Liver (tissue), 9 donors: ENCODE results near the gene DLG4. TPM values are rescaled to one million over a fixed set of nuclear protein-coding genes. Genes with fewer than 3 reads are reported as not detected.
A peak's percentile ranks its signal among the peaks of the same experiment; 100 is the strongest.

Experiments
- DNase-seq: peaks from one replicate; pipeline ENCODE4 v3.0.0-alpha.2; 2017; ENCODE audit warnings: low spot score
- H3K27ac ChIP-seq, 2 donors: one replicate each; pipeline ENCODE4 v1.7.0; 2013; ENCODE audit warnings: inconsistent platforms in 2 of 2, low read length in 2 of 2, control low read depth in 1 of 2, low read depth in 1 of 2, mild to moderate bottlenecking in 1 of 2
- H3K27me3 ChIP-seq, 4 donors: one replicate each; pipeline versions ENCODE4 v1.6.1 to v1.7.0; 2013; ENCODE audit warnings: low read length in 3 of 4, inconsistent platforms in 1 of 4, mild to moderate bottlenecking in 1 of 4, moderate library complexity in 1 of 4; ENCODE audit not compliant: control insufficient read depth in 4 of 4, insufficient read depth in 4 of 4
- H3K36me3 ChIP-seq, 4 donors: one replicate each; pipeline versions ENCODE4 v1.6.1 to v1.7.0; 2013; ENCODE audit warnings: low read length in 3 of 4, mild to moderate bottlenecking in 3 of 4, low read depth in 1 of 4, moderate library complexity in 1 of 4; ENCODE audit not compliant: control insufficient read depth in 4 of 4, insufficient read depth in 3 of 4
- H3K4me1 ChIP-seq, 4 donors: one replicate each; pipeline versions ENCODE4 v1.6.1 to v1.7.0; 2013; ENCODE audit warnings: low read length in 3 of 4, mild to moderate bottlenecking in 3 of 4, moderate library complexity in 1 of 4; ENCODE audit not compliant: control insufficient read depth in 4 of 4, insufficient read depth in 4 of 4
- H3K4me3 ChIP-seq, 3 donors: one replicate each; pipeline versions ENCODE4 v1.6.1 to v1.7.0; 2013; ENCODE audit warnings: low read length in 3 of 3, control low read depth in 1 of 3, low read depth in 1 of 3, mild to moderate bottlenecking in 1 of 3
- H3K9ac ChIP-seq, 2 donors: one replicate each; pipeline ENCODE4 v1.7.0; 2013; ENCODE audit warnings: low read length in 2 of 2, mild to moderate bottlenecking in 2 of 2, moderate library complexity in 2 of 2, control low read depth in 1 of 2, low read depth in 1 of 2
- H3K9me3 ChIP-seq, 4 donors: one replicate each; pipeline versions ENCODE4 v1.6.1 to v1.7.0; 2013; ENCODE audit warnings: low read length in 3 of 4; ENCODE audit not compliant: control insufficient read depth in 4 of 4
- ATF3 ChIP-seq: IDR thresholded peaks from 2 replicates; pipeline ENCODE4 v1.6.1; 2016; ENCODE audit warnings: antibody characterized with exemption
- CTCF ChIP-seq: fragments of 150-350 bp; IDR thresholded peaks from 2 replicates; pipeline ENCODE4 v1.5.1; 2017; ENCODE audit warnings: improper control_type of control experiment, low read depth, low read length; ENCODE audit not compliant: missing input control
- EGR1 ChIP-seq, 2 donors: IDR thresholded peaks; 2 replicates each; pipeline ENCODE4 v1.6.1; 2016 to 2018; ENCODE audit warnings: antibody characterized with exemption in 2 of 2, low read depth in 2 of 2
- FOXA1 ChIP-seq: IDR thresholded peaks from 2 replicates; pipeline ENCODE4 v1.6.1; 2016; ENCODE audit warnings: antibody characterized with exemption
- FOXA2 ChIP-seq: IDR thresholded peaks from 2 replicates; pipeline ENCODE4 v1.6.1; 2016; ENCODE audit warnings: antibody characterized with exemption
- GABPA ChIP-seq, 2 donors: IDR thresholded peaks in 1 of 2; conservative IDR thresholded peaks in 1 of 2; 2 replicates each; pipeline ENCODE4 v1.6.1; 2016; ENCODE audit warnings: antibody characterized with exemption in 2 of 2, mild to moderate bottlenecking in 1 of 2, moderate library complexity in 1 of 2
- HNF4A ChIP-seq, 2 donors: conservative IDR thresholded peaks; 2 replicates each; pipeline ENCODE4 v1.6.1; 2016; ENCODE audit warnings: antibody characterized with exemption in 2 of 2, mild to moderate bottlenecking in 2 of 2
- HNF4G ChIP-seq: IDR thresholded peaks from 2 replicates; pipeline ENCODE4 v1.6.1; 2016; ENCODE audit warnings: antibody characterized with exemption
- JUND ChIP-seq, 2 donors: IDR thresholded peaks; 2 replicates each; pipeline ENCODE4 v1.6.1; 2016; ENCODE audit warnings: antibody characterized with exemption in 2 of 2
- MAX ChIP-seq: IDR thresholded peaks from 2 replicates; pipeline ENCODE4 v1.6.1; 2016; ENCODE audit warnings: antibody characterized with exemption
- NR2F2 ChIP-seq: IDR thresholded peaks from 2 replicates; pipeline ENCODE4 v1.6.1; 2016; ENCODE audit warnings: antibody characterized with exemption
- RAD21 ChIP-seq, 2 donors: IDR thresholded peaks; 2 replicates each; pipeline ENCODE4 v1.6.1; 2016; ENCODE audit warnings: antibody characterized with exemption in 2 of 2, mild to moderate bottlenecking in 2 of 2
- RXRA ChIP-seq, 2 donors: IDR thresholded peaks; 2 replicates each; pipeline ENCODE4 v1.6.1; 2017 to 2018; ENCODE audit warnings: antibody characterized with exemption in 2 of 2, mild to moderate bottlenecking in 1 of 2
- SP1 ChIP-seq: IDR thresholded peaks from 2 replicates; pipeline ENCODE4 v1.6.1; 2018; ENCODE audit warnings: antibody characterized with exemption, mild to moderate bottlenecking
- TAF1 ChIP-seq: conservative IDR thresholded peaks from 2 replicates; pipeline ENCODE4 v1.6.1; 2016; ENCODE audit warnings: antibody characterized with exemption, mild to moderate bottlenecking
- YY1 ChIP-seq: IDR thresholded peaks from 2 replicates; pipeline ENCODE4 v1.6.1; 2016; ENCODE audit warnings: antibody characterized with exemption, mild to moderate bottlenecking
- ZBTB33 ChIP-seq: IDR thresholded peaks from 2 replicates; pipeline ENCODE4 v1.6.1; 2016; ENCODE audit warnings: antibody characterized with exemption
- WGBS: extraction: QIAGEN DNeasy Blood & Tissue Kit; methylation state at CpG from one replicate; pipeline ENCODE4 v1.1.7; 2013; 5-methylcytosine and 5-hydroxymethylcytosine counted together
- polyA plus RNA-seq, 2 donors: library from polyadenylated mRNA; stranded (reverse) in 1 of 2; unstranded in 1 of 2; fragments of 200-250 nt in 1 of 2; fragments of >200 nt in 1 of 2; fragmentation: Nextera tagmentation in 1 of 2; extraction: Ambion mirVana in 1 of 2; gene quantifications; one replicate each; pipeline versions ENCODE4 v1.2.1 to v1.2.3, GENCODE V29; 2013 to 2015
- total RNA-seq, 2 donors: library from RNA; depleted of rRNA; stranded (reverse); fragments of >200 nt; gene quantifications; one replicate each; pipeline ENCODE4 v1.2.3, GENCODE V29; 2014
- TF ChIP-seq, protein P1 (sequence below): IDR thresholded peaks from 2 replicates; pipeline ENCODE4 v1.6.1; 2016; ENCODE audit warnings: antibody characterized with exemption, mild to moderate bottlenecking
- donor health status: healthy.
- donor health status: healthy.
- donor health status: healthy.
- donor health status: healthy.
- donor health status: healthy.

Gene DLG4
- total and polyA plus RNA-seq, 4 donors: 0.40 to 5.7 (median 1.9) TPM

GRCh38 chr17:7239091-7240027 is 19.7 kb upstream of the DLG4 start, which contains the start of gene PHF23:
Gene PHF23, minus strand, starts transcription at chr17:7239457. Its CDS starts 178 bp downstream, at chr17:7239279.
- H3K4me3 ChIP-seq: peak within 1 kb of the TSS; percentile 88 to 94 (median 90)
- H3K27me3 ChIP-seq: no peaks in the 10 kb centered on the region
- peaks cover 2 to 59% (median 44%) of the 10 kb centered on the region in 4 donors for H3K4me1 ChIP-seq
- TF ChIP-seq RXRA (IDR thresholded peaks at IDR 0.05): peak; percentile 55 to 56
- peak; percentile 8 for TF ChIP-seq FOXA1
- TF ChIP-seq YY1: peak; percentile 98
- TF ChIP-seq HNF4A (conservative IDR thresholded peaks at IDR 0.05): peak; percentile 19 to 51
- no peak for TF ChIP-seq FOXA2
- TF ChIP-seq GABPA (IDR thresholded peaks at IDR 0.05 in 1 of 2, conservative IDR thresholded peaks at IDR 0.05 in 1 of 2): peak; percentile 81 to 97
- peak in 1 of 2 donors; percentile 54 for TF ChIP-seq JUND (IDR thresholded peaks at IDR 0.05)
- TF ChIP-seq NR2F2: peak; percentile 60
- TF ChIP-seq EGR1 (IDR thresholded peaks at IDR 0.05; ENCODE audit: low read depth in 2 of 2): peak; percentile 65 to 77
- TF ChIP-seq RAD21 (IDR thresholded peaks at IDR 0.05): peak; percentile 37 to 51
- TF ChIP-seq, protein P1, sequence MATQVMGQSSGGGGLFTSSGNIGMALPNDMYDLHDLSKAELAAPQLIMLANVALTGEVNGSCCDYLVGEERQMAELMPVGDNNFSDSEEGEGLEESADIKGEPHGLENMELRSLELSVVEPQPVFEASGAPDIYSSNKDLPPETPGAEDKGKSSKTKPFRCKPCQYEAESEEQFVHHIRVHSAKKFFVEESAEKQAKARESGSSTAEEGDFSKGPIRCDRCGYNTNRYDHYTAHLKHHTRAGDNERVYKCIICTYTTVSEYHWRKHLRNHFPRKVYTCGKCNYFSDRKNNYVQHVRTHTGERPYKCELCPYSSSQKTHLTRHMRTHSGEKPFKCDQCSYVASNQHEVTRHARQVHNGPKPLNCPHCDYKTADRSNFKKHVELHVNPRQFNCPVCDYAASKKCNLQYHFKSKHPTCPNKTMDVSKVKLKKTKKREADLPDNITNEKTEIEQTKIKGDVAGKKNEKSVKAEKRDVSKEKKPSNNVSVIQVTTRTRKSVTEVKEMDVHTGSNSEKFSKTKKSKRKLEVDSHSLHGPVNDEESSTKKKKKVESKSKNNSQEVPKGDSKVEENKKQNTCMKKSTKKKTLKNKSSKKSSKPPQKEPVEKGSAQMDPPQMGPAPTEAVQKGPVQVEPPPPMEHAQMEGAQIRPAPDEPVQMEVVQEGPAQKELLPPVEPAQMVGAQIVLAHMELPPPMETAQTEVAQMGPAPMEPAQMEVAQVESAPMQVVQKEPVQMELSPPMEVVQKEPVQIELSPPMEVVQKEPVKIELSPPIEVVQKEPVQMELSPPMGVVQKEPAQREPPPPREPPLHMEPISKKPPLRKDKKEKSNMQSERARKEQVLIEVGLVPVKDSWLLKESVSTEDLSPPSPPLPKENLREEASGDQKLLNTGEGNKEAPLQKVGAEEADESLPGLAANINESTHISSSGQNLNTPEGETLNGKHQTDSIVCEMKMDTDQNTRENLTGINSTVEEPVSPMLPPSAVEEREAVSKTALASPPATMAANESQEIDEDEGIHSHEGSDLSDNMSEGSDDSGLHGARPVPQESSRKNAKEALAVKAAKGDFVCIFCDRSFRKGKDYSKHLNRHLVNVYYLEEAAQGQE: peak; percentile 55
- TF ChIP-seq ZBTB33: peak; percentile 95
- TF ChIP-seq SP1: peak; percentile 91
- TF ChIP-seq HNF4G: no peak
- peak; percentile 15 for TF ChIP-seq CTCF
- peak; percentile 61 for TF ChIP-seq TAF1
- TF ChIP-seq ATF3: no peak
- TF ChIP-seq MAX: peak; percentile 45
- H3K36me3 ChIP-seq: peaks cover 7 to 27% (median 17%) of the 10 kb centered on the region in 4 donors
- H3K9me3 ChIP-seq: no peaks in the 10 kb centered on the region
- peak within 1 kb of the TSS; percentile 98 to 99 for H3K27ac ChIP-seq
- peak; percentile 96 for DNase-seq
- peak within 1 kb of the TSS; percentile 88 to 89 for H3K9ac ChIP-seq
- under 1% methylated on average over 72 of the region's 72 CpGs for WGBS
